ENCODE results near the gene SFMBT1.

GRCh38 chr3:52889901-52890300 is 156.0 kb downstream of the SFMBT1 start:
- TF ChIP-seq FOXM1 (IDR thresholded peaks at IDR 0.05; ENCODE audit: low read depth) (no peak), NFIC (IDR thresholded peaks at IDR 0.05; ENCODE audit: borderline replicate concordance) (no peak), RCOR1 (IDR thresholded peaks at IDR 0.05; ENCODE audit: low read length) (no peak), NRF1 (IDR thresholded peaks at IDR 0.05; ENCODE audit: low read depth, low read length) (no peak), JUND (IDR thresholded peaks at IDR 0.05) (no peak), EP300 (IDR thresholded peaks at IDR 0.05; ENCODE audit: borderline replicate concordance in 1 of 2, low read depth in 1 of 2, low read length in 1 of 2) (no peak)
- TF ChIP-seq, protein P1, sequence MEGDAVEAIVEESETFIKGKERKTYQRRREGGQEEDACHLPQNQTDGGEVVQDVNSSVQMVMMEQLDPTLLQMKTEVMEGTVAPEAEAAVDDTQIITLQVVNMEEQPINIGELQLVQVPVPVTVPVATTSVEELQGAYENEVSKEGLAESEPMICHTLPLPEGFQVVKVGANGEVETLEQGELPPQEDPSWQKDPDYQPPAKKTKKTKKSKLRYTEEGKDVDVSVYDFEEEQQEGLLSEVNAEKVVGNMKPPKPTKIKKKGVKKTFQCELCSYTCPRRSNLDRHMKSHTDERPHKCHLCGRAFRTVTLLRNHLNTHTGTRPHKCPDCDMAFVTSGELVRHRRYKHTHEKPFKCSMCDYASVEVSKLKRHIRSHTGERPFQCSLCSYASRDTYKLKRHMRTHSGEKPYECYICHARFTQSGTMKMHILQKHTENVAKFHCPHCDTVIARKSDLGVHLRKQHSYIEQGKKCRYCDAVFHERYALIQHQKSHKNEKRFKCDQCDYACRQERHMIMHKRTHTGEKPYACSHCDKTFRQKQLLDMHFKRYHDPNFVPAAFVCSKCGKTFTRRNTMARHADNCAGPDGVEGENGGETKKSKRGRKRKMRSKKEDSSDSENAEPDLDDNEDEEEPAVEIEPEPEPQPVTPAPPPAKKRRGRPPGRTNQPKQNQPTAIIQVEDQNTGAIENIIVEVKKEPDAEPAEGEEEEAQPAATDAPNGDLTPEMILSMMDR (IDR thresholded peaks at IDR 0.05), result no peak
- TF ChIP-seq, protein P2, sequence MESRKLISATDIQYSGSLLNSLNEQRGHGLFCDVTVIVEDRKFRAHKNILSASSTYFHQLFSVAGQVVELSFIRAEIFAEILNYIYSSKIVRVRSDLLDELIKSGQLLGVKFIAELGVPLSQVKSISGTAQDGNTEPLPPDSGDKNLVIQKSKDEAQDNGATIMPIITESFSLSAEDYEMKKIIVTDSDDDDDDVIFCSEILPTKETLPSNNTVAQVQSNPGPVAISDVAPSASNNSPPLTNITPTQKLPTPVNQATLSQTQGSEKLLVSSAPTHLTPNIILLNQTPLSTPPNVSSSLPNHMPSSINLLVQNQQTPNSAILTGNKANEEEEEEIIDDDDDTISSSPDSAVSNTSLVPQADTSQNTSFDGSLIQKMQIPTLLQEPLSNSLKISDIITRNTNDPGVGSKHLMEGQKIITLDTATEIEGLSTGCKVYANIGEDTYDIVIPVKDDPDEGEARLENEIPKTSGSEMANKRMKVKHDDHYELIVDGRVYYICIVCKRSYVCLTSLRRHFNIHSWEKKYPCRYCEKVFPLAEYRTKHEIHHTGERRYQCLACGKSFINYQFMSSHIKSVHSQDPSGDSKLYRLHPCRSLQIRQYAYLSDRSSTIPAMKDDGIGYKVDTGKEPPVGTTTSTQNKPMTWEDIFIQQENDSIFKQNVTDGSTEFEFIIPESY (IDR thresholded peaks at IDR 0.05; ENCODE audit: borderline replicate concordance, low read depth), result no peak
